ENCODE measurements around the gene USP36. TPM values are rescaled to one million over a fixed set of nuclear protein-coding genes. Genes with fewer than 3 reads are reported as not detected.

Gene USP36
- total and polyA plus RNA-seq, 9 of the 15 experiments (the other 6 are each of a cell fraction or from before 2014, with no cell fraction given): 6.4 to 72.8 (median 22.5) TPM

DNA sequence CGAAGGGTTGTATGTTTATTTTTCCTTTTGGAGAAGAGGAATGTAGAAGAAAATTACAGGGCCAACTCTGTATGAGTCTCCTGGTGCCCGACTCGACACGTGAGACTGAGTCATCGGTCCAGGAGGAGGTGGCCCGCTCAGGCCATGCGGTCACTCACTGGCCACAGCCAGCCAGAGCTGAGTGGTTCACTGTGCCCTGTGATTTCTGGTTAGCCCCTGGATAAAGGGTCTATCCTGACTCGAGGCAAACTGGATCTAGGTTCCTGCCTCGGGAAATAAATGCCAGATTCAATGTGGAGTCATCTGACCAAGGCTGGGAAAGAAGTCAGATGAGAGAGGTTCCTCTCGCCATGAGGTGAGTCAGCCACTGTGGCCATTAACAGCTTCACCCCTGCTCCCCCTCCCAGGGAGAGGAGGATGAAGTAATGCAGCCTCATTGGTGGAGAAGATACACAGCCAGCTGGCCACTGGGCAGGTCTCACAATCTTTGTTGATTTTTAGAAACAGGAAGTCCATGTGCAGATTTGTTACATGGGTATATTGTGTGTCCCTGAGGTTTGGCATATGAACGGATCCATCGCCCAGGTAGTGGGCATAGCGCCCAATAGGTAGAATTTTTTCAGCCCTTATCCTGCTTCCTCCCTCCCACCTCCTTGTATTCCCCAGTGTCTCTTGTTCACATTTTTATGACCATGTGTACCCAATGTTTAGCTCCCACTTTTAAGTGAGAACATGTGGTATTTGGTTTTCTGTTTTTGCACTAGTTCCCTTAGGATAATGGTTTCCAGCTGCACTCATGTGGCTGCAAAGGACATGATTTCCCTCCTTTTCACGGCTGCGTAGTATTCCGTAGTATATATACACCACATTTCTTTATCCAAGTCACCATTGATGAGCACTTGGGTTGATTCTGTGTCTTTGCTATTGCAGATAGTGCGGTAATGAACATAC, 21.7 kb upstream of the USP36 start (continued):
- TF ChIP-seq JUND (IDR thresholded peaks at IDR 0.05; ENCODE audit: borderline replicate concordance, low read depth, low read length) (peak; percentile 96), JUND (tag; IDR thresholded peaks at IDR 0.05; ENCODE audit: borderline replicate concordance, low read depth, low read length) (peak; percentile 100), ARID1B (IDR thresholded peaks at IDR 0.05) (peak; percentile 81), RHOXF2B (CRISPR knock-in tag; conservative IDR thresholded peaks at IDR 0.05) (no peak), CHCHD3 (CRISPR knock-in tag; IDR thresholded peaks at IDR 0.05) (no peak), EHMT2 (IDR thresholded peaks at IDR 0.05) (peak; percentile 70; the same call in 1 of the 2 replicates), ZNF143 (CRISPR knock-in tag; IDR thresholded peaks at IDR 0.05) (0 out of 2 replicates have a peak, but pooled peaks have one; percentile 30), RAD51 (IDR thresholded peaks at IDR 0.05; ENCODE audit: borderline replicate concordance, low read depth) (peak; percentile 61), TEAD4 (IDR thresholded peaks at IDR 0.05; ENCODE audit: low read length) (peak; percentile 30; the same call in 1 of the 2 replicates), TEAD4 (CRISPR knock-in tag; IDR thresholded peaks at IDR 0.05; ENCODE audit: borderline replicate concordance) (no peak), ZNF830 (CRISPR knock-in tag; IDR thresholded peaks at IDR 0.05) (no peak)
- TF ChIP-seq, protein P1, sequence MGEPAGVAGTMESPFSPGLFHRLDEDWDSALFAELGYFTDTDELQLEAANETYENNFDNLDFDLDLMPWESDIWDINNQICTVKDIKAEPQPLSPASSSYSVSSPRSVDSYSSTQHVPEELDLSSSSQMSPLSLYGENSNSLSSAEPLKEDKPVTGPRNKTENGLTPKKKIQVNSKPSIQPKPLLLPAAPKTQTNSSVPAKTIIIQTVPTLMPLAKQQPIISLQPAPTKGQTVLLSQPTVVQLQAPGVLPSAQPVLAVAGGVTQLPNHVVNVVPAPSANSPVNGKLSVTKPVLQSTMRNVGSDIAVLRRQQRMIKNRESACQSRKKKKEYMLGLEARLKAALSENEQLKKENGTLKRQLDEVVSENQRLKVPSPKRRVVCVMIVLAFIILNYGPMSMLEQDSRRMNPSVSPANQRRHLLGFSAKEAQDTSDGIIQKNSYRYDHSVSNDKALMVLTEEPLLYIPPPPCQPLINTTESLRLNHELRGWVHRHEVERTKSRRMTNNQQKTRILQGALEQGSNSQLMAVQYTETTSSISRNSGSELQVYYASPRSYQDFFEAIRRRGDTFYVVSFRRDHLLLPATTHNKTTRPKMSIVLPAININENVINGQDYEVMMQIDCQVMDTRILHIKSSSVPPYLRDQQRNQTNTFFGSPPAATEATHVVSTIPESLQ (CRISPR knock-in tag; IDR thresholded peaks at IDR 0.05): 0 out of 2 replicates have a peak, but pooled peaks have one; percentile 49

Measured in K562 (cell line).